NCI-H774 (cell line): ENCODE results near the gene MESD.
"Not testable (repeated sequence)": the region's sequence is repeated elsewhere in the genome, so short reads cannot be mapped to it uniquely, and the experiment has no call there.

Experiments
- DNase-seq: peaks from one replicate; lab custom pipeline; 2025; lab: John Stamatoyannopoulos, UW

MESD gene

DNA sequence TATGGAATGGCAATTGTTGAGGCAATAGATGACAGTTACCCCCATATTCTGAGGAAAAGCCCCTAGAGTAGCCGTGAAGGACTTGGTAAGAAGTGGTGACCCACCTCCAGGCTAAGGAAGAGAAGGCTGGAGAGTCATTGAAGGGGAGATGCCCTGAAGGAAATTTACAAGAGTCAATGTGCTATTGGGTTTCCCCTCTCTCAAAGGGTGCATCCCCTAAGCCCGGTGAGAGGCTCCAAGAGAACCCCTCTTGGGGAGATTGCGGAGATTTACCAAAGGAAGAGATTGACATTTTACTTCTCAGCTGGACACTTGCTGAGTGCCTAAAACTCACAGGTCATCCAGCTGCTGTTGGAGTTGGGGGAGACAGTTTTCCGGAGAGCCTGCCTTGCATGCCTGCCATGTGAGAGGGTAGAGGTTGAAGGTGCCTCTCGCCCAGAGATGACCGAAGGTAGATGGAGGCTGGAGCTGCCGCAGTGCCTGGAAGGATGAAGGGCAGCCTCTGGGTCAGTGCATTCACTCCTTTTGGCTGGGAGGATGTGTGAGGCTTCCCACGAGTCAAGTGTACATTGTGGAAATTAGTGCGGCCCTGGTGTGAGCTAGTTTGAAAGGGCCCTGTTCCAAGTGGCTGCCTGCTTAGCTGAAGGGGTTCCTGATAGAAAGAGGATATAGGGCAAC, 30.7 kb downstream of the MESD start:
- no peak for DNase-seq

DNA sequence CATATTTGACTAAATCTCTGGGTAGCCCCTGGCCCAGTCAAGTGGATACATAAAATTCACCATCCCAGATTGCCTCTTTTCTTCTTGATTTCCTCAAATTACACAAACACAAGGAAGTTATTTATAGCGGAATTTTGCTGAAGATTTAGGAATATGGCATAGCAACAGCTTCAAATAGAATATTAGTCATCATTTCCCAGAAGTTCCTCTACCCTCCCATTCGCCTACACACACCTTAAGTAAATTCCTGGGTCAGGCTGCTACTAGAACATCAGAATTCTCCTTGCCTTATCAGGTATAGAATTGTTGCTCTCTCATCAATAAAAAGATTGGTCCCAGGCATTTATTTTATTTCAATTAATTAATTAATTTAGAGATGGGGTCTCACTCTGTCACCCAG, 31.6 kb downstream of the MESD start:
- no peak for DNase-seq

DNA sequence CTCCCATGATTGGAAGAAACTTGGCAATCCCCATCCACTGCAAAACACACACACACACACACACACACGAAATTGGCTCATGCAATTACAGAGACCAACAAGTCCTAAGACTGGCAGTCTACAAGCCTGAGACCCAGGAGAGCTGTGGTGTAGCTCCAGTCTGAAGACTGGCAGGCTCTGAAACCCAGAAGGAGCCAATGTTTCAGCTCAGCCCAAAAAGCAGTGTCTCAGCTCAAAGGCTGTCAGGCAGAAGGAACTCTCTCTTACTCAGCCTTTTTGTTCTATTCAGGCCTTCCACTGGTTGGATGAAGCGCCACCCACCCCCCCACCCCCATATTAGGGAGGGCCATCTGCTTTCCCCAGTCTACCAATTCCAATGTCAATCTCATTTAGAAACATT, 32.1 kb downstream of the MESD start:
- DNase-seq: no peak

DNA sequence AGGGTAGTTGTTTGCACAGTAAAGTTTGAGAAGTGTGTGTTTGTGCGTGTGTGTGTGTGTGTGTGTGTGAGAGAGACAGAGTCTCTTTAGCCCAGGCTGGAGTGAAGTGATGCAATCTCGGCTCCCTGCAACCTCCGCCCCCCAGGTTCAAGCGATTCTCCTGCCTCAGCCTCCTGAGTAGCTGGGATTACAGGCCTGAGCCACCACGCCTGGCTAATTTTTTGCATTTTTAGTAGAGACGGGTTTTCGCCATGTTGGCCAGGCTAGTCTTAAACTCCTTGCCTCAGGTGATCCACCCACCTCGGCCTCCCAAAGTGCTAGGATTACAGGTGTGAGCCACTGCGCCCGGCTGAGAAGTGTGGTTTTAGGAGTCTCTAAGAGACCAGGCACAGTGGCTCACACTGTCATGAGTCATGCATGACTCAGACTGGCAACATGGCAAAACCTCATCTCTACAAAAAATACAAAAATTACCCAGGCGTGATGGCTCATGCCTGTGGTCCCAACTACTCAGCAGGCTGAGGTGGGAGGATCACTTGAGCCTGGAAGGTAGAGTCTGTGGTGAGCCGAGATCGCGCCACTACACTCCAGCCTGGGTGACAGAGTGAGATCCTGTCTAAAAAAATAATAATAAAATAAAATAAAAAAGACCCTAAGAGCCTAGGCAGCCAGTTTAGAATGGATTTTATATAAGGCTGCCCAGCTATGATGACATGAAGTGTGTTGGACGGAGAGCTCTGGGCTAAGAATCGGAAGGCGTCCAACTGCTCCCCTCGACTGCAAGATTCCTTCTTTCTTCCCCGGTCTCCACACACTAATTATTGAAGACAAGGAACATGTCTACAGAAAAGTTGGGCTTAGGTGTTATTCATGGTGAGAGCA, 33.8 kb downstream of the MESD start:
- not testable (repeated sequence) for DNase-seq

DNA sequence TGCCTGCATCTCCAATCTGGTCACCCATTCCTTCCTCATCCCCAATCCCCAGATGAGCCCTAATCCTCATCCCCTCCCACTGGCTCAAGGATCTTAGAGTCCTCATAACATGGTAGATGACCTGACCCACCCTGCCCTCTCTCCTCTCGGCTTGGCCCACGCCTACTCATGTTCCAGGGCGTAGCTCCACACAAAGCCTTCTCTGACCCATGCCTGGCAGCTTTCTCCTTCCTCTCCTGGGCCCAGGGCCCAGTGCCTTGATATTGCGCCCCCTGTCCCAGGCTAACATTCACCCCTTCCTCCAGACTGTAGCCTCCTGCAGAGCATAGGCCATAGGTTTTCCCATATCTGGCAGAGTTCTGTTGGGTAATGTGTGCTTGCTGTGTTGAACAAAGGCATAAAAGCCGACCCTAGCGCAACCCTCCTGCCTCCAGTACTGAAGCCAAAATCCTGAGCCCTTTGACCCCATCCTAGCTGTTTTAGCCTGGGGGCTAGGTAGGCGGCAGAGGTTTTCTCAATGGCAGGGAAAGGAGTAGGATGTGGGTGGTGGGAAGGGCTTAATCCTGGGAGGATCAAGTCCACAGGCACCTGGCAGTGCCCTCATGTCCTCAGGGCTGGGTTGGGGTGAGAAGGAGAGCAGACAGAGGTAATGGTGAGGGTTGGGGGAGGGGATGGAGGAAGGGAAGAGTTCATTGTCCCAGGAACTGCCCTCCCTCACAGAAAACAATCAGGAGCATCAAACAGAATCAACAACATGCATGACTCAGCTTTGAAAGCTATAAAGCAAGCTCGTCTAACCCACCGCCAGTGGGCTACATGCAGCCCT, 35.5 kb downstream of the MESD start:
- no peak for DNase-seq

DNA sequence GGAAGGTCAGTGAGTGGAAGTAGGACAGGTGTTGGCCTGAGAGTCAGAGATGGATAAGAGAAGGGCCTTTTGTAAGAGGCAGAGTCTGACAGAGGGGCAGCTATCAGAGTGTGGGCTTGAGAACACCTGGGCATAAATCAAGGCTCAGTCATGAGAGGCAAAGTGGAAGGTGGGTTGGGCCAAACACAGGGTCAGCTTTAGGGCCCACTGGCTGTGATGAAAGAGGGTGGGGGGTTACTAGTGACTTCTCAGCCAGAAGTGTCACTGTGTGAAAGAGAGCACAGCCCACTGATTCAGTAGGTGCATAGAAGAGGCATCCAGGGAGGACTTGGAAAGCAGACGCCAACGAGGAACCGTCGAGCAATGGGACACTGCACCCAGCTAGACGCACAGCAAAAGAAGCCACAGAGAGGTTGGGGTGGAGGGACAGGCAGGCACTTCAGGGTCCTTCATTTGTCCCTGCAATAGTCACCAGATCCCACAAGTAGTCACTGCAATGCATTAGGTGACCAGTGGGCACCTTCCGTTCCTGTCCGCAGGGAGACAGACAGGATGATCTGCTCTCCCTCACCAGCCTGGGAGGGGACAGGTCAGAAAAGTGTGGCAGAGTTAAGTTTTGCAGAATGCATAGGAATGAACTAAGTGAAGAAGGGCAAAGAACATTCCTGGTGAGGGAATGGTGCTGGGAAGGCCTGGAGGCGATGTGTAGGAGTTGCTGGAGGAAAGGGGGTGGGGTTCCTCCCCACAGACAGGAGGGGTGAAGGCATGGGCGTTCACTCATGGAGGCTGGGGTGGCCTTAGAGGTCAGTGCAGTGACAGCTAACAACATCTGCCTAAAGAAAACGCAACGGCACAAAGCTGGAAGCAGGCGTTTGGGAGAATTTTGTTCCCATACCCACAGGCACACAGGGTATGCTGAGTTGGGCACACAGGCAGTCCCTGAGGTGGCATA, 36.3 kb downstream of the MESD start:
- DNase-seq: no peak

DNA sequence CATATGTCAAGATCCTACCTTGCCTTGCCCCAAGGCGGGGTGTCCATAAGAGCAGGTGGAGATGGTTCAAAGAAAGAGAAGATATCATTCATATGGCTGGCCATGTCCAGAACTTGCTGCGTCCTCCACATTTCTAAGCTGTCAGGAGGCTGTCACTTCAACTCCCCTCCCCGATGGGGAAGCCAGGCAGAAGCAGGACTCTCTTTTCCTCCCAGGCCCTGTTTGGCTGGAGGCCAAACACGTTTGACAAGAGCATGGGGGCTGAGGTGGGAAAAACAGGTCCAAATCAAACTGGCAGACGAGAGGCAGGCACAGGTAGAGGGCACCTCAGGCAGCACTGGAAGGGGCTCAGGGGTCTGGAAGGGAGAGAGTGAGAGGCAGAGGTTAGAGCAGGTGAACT, 37.7 kb downstream of the MESD start:
- no peak for DNase-seq

DNA sequence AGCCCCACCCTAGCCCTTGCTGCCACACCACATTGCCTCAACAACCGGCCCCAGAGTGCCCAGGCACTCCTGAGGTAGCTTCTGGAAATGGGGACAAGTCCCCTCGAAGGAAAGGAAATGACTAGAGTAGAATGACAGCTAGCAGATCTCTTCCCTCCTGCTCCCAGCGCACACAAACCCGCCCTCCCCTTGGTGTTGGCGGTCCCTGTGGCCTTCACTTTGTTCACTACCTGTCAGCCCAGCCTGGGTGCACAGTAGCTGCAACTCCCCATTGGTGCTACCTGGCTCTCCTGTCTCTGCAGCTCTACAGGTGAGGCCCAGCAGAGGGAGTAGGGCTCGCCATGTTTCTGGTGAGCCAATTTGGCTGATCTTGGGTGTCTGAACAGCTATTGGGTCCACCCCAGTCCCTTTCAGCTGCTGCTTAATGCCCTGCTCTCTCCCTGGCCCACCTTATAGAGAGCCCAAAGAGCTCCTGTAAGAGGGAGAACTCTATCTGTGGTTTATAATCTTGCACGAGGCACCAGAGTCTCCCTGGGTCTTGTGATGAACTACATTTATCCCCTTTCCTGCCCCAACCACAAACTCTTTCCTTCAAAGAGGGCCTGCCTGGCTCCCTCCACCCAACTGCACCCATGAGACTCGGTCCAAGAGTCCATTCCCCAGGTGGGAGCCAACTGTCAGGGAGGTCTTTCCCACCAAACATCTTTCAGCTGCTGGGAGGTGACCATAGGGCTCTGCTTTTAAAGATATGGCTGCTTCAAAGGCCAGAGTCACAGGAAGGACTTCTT, 39.1 kb downstream of the MESD start:
- DNase-seq: no peak

DNA sequence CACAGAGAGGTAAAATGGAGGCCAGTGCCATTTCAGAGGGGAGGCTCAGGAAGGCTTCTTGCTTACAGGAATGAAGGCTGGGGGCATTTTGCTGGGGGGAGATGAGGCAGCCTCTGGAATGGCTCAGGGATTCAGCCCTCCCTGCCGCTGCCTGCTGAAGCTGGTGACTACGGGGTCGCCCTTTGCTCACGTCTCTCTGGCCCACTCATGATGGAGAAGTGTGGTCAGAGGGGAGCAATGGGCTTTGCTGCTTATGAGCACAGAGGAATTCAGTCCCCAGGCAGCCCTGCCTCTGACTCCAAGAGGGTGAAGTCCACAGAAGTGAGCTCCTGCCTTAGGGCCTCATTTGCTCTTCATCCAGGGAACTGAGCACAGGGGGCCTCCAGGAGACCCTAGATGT, 39.9 kb downstream of the MESD start:
- no peak for DNase-seq

DNA sequence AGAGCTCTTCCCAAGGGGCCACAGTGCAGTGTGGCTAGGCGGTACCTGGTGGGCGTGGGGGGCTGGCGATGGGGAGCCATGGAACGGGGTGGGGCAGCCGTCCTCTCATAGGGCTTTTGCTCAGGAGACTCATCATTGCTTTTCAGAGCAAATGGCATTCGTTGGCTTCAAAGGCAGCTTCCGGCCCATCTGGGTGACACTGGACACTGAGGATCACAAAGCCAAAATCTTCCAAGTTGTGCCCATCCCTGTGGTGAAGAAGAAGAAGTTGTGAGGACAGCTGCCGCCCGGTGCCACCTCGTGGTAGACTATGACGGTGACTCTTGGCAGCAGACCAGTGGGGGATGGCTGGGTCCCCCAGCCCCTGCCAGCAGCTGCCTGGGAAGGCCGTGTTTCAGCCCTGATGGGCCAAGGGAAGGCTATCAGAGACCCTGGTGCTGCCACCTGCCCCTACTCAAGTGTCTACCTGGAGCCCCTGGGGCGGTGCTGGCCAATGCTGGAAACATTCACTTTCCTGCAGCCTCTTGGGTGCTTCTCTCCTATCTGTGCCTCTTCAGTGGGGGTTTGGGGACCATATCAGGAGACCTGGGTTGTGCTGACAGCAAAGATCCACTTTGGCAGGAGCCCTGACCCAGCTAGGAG, 40.8 kb downstream of the MESD start:
- DNase-seq: no peak

DNA sequence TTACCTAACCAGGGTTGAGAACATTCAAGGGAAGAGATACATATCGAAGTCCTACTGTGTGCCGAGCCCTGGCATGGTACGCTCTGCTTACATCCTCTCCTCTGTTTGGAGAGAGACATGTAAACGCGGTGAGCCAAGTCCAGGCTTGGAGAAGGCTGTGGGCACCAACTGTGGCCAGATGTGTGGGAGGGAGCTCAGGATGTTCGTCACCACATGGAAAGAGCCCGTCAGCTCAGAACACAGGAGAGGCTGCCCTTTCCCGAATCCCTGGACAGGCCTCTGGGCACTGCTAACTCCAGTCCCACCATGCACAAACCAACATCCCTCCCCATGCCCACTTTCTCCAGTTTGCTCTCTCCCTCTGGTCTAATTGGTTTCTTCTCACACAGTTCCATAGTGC, 43.0 kb downstream of the MESD start:
- DNase-seq: no peak

DNA sequence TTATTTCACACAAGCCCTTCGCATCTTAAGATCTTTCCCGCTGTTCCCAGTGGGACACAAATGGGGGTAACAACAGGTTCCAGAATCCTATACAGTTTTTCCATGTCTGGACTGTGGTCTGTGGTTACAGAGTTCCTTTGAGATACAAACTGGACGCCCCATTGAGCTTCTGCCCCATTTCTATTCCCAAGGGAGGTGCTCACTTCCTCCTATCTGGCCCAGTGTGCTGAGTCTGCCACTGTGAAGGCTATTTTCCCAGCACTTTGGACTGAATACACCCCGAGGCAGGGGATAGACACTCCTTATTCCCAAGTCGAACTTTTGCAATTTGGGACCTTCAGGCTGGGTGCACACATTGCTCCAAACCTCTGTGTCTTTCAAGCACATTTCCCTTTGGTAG, 44.0 kb downstream of the MESD start:
- DNase-seq: no peak

DNA sequence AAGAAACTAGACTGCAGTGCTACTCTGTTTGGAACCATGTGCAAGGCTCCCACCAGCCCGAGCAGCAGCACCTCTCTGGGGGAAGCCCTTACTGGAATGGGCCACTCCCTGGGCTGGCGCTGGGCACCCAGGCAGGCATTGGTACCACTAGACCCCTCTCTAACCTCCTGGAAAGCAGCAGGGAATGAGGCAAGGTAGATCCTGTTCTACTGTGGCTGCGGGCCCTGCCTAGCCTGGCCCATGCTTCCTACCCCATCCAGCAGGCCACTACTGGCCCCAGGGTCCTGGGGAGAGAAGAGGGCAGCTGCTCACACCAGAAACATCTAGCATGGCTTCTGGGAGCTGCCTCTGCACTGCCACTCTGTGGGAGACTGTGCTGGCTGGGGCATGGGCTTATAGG, 44.8 kb downstream of the MESD start:
- no peak for DNase-seq

DNA sequence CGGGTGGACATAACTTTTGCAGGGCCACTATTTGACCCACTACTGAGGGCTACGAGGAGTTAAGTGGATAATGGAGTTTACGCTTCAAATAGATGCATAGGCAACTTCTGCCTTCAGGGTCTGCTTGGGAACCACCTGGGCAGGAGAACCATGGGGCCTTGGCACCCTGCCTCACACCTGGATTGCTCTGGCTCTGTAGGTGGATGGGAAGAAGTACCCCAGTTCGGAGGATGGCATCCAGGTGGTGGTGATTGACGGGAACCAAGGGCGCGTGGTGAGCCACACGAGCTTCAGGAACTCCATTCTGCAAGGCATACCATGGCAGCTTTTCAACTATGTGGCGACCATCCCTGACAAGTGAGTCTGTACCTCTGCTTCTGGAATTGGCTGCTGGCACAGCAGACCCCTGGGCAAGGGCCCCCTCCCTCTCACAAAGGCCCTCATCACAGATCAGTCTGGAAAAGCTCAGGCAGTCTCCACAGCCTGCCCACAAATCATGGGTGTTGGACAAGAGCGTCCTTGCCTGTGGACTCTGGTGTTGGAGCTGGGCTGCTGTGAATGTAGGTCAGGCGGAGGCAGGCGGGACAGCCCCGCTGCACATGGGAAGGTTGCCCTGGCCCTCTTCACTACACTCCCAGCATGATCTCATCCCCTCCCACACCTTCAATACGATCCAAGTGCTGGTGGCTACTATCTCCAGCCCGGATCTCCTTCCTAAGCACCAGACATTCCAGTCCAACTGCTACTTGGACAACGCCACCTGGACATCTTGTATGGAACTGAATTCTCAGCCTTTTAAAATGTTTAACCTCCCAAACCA, 46.7 kb downstream of the MESD start:
- DNase-seq: no peak

DNA sequence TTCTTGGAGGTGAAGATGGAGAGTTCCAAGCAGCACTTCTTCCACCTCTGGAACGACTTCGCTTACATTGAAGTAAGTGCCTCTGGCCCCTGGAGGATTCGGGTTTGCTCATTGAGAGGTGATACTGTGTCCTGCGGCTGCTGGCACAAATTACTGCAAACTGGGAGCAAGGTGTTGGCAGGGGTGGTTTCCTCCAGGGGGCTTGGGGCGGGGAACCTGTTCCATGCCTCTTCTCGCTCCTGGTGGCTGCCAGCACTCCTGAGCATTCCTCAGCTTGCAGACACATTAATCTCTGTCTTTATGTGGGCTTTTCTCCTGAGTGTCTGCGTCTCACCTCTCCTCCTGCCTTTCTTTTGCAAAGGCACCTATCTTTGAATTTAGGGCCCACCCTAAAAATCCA, 47.4 kb downstream of the MESD start:
- DNase-seq: no peak

DNA sequence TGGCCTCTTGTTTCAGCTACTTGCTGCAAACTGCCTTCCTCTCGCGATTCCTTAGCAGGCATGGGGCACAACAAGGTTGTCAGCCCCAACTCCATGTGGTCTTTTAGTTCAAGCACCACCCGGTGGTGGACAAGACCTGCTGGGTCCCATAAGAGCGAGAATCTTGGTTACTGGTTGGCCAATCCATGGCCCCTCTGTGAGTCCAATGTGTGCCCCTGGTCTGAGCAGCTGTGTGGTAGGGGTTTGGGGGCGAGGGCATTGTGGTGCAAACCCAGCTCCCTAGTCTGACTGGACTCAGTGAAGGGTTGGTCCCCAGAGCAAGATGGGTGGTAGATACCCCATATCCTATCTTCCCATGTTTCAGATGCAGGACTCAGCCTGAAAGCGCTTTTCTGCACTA, 48.8 kb downstream of the MESD start:
- DNase-seq: no peak

DNA sequence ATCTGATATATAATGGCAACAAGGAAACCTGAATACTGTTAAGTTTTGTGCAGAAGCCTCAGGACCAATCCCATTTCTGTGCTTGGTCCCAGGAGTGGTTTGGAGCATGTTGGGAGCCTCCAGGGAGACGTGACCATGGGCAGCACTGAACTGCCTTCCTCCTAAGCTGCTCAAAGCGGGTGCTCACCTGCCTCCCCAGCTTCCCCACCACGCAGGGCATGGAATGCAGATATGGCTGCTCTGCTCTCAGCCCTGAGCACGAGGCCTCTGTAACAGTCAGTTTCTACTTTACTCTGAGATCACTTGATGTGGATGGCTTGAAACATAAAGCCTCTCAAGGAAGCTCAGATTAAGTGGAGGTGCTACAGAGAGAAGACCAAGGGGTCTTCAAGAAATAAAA, 49.3 kb downstream of the MESD start:
- no peak for DNase-seq

DNA sequence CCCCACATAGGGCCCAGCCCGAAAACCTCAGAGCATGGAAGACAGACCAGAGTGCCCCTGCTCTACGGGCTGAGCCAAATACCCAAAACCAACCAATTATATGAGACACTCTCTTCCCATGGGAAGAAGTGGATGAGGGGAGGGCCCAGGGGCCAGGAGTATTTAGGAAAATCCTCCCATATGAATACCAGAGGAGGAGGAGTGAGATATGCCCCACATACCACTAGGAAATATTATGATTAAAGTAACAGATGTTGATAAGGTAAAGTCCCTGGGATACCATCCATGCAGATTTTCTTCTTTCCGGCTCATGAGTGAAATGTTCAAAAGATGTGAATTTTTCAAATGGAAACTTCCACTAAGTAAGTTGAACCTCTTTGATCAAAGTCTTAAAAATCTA, 50.4 kb downstream of the MESD start:
- no peak for DNase-seq

DNA sequence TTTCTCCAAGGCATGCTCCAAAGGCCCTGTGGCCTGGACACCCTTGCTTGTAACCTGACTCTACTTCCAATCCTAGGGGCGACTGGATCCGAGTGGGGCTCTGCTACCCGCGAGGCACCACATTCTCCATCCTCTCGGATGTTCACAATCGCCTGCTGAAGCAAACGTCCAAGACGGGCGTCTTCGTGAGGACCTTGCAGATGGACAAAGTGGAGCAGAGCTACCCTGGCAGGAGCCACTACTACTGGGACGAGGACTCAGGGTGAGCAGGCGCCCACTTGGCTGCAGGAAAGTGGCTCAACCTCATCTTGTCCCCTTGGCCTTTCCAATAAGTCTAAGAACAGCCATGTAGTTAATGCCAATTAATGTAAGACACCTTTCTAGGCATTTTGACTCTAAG, 51.9 kb downstream of the MESD start:
- no peak for DNase-seq
